NCI-H187 (cell line): Measurements from ENCODE around the gene ANKZF1.

Source experiments
- DNase-seq, 2 experiments: peaks; one replicate each; lab custom pipeline; 2025; lab: John Stamatoyannopoulos, UW

ANKZF1 gene

DNA sequence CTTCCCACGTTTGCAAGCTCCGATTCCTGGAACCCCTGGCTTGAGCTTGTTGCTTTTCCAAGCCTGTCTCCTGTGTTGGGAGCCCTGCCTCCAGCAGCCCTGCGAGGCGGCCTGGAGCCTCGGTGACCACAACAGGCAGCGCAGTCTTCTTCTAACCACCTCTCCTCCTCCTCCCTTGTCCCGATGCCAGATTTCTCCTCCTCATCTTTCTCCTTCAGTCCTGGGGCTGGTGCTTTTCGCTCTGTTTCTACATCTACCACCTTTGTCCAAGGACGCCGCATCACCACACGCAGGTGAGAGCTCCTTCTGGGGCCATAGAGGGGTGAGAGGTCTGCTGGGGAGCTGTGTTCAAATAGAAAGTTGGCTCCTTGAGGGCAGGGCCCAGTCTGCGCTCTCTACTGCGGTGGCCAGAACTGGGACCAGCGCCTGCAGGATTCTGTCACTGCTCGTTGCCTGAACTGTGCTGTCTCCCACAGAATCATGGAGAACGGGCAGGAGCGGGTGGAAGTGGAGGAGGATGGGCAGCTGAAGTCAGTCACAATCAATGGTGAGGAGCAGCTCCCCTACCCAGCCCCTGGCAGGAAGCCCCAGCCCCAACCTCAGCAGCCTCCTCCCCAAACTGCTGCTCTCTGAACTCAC lies 53.5 kb downstream of the ANKZF1 start:
- no peak for DNase-seq

DNA sequence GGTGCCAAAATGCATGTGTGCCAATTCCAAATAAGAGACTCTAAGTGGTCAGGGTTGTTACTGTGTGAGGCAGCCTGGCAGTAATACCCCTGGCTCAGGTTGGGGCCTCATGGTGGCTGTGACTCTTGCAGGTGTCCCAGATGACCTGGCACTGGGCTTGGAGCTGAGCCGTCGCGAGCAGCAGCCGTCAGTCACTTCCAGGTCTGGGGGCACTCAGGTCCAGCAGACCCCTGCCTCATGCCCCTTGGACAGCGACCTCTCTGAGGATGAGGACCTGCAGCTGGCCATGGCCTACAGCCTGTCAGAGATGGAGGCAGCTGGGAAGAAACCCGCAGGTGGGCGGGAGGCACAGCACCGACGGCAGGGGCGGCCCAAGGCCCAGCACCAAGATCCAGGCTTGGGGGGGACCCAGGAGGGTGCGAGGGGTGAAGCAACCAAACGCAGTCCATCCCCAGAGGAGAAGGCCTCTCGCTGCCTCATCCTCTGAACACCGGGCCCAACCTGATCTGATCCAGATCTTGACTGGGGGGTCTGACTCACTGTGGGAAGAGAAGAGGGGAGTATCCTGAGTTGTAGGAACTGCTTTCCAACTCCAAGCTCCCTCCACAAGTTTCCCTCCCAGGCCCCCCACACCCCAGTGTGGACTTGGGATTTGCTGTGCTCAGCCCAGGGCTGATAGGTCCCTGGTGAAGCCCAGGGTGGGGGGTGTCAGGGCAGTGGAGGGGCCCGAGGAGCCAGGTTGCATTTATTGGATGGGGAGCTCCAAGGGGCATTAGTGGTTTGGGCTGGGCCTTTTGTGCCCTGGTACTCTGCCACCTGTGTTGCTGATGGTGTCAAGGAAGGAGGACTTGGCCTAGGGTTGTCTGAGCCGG lies 55.1 kb downstream of the ANKZF1 start:
- no peak for DNase-seq

DNA sequence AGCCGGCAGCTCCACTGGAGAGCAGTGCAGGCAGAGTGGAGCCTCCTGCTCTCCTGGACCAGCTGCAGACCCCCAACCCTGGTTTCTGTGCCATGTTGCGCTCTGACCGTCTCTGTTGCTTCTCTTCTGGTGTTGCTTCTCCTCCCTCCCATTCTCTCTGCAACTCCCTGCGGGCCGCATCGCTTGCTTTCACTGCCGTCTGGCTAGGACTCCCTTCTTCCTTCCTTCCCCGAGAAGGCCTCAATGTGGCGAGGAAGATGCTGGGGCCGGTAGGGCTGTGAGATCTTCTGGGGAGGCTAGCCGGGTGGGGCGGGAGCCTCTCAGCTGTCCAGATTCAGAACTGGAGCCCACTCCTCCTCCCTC lies 55.7 kb downstream of the ANKZF1 start:
- no peak for DNase-seq

DNA sequence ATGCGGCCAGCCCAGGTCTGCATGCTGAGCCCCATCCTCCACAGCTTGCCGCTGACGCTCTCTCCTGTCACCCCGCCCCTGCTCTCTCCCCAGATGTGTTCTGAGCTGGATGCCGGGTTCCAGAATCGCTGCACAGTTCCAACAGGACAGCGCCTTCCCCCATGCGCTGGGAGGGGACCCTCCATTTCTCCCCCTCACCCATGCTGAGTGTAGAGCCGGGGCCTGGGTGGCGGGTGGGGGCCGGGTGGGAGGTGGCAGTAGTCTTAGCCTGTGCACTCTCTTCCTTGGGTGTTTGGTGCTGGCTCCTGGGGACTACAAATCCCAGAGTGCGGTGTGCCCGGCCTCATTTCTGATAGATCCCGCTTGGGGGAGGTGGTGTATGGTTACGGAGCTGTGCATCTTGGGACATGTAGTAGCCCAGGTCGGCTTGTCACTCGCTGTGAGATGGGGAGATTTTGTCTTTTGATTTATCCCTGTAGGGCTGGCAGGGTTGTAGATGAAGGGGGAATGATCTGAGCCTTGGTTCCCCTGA lies 56.4 kb downstream of the ANKZF1 start:
- no peak for DNase-seq
